HepG2 (cell line): ENCODE data around the gene KCNJ6. TPM values are rescaled to one million over a fixed set of nuclear protein-coding genes. Genes with fewer than 3 reads are reported as not detected.
A peak's percentile ranks its signal among the peaks of the same experiment; 100 is the strongest.

Source experiments
- ATAC-seq: fragments of 200-7000 bp; cut with Tn5 transposase; 3 replicates; pipeline ENCODE4 v1.9.1; 2020; ENCODE audit warnings: mild to moderate bottlenecking, moderate library complexity
- BruUV-seq: library from RNA; stranded (reverse); fragments of 400-500 nt; replicated peaks from 2 replicates; lab custom pipeline; 2021; lab: Mats Ljungman, UMichigan
- CTCF ChIA-PET: fragments of 300-600 bp; formaldehyde crosslinking; extraction: SDS; loops from one replicate; lab custom pipeline; 2021; ENCODE audit warnings: low total read pairs, inconsistent platforms, low intra/inter-chr PET ratio; lab: Yijun Ruan, JAX
- POLR2A ChIA-PET: fragments of 350-600 bp; sonication (Branson Sonifier 250); formaldehyde crosslinking; loops from one replicate; lab custom pipeline; 2020; ENCODE audit warnings: antibody characterized with exemption, inconsistent platforms; lab: Yijun Ruan, JAX
- DNase-seq: peaks from one replicate; pipeline ENCODE4 v3.0.0-alpha.2; 2015; ENCODE audit warnings: low spot score
- FAIRE-seq: peaks from 3 replicates; lab custom pipeline; 2011; peaks lifted over from hg19 to GRCh38; lab: Jason Lieb, UNC
- H2AFZ ChIP-seq: one replicate; pipeline ENCODE4 v1.6.1; 2011; ENCODE audit warnings: low read length, inconsistent platforms
- H3K27ac ChIP-seq: fragments of 300-600 bp; 3 replicates; pipeline ENCODE4 v1.8.0; 2011; ENCODE audit warnings: mixed run types, mild to moderate bottlenecking, mixed read lengths, low read length, inconsistent platforms; ENCODE audit not compliant: insufficient read depth; ENCODE audit errors: extremely low read length
- H3K27me3 ChIP-seq, 2 experiments: fragments of 200-600 bp in 1 of 2; 2 replicates in 1 of 2; 3 replicates in 1 of 2; pipeline versions ENCODE4 v1.6.0 to v1.8.0; 2011; ENCODE audit warnings: low read length in 2 of 2, mild to moderate bottlenecking in 2 of 2, moderate library complexity in 2 of 2, inconsistent platforms in 1 of 2; ENCODE audit not compliant: insufficient read depth in 2 of 2, control insufficient read depth in 1 of 2
- H3K36me3 ChIP-seq, 2 experiments: fragments of 200-600 bp in 1 of 2; replicated peaks in 1 of 2; 2 replicates in 1 of 2; 3 replicates in 1 of 2; pipeline versions ENCODE4 v1.5.1 to v1.8.0; 2011; ENCODE audit warnings: low read length in 2 of 2, inconsistent platforms in 1 of 2; ENCODE audit not compliant: insufficient read depth in 2 of 2, control insufficient read depth in 1 of 2
- H3K4me1 ChIP-seq: 2 replicates; pipeline ENCODE4 v1.5.1; 2012; ENCODE audit warnings: low read length, inconsistent platforms; ENCODE audit not compliant: insufficient read depth
- H3K4me2 ChIP-seq: 2 replicates; pipeline ENCODE4 v1.6.0; 2011; ENCODE audit warnings: low read depth, low read length, inconsistent platforms
- H3K4me3 ChIP-seq, 3 experiments: fragments of 200-600 bp in 1 of 3; sonication (generic), shearing (Covaris generic) in 1 of 3; replicated peaks in 1 of 3; 2 replicates each; pipeline ENCODE4 v1.5.1; 2011 to 2016; ENCODE audit warnings: low read length in 3 of 3, inconsistent platforms in 2 of 3, low read depth in 2 of 3, mild to moderate bottlenecking in 2 of 3, control low read depth in 1 of 3, mixed read lengths in 1 of 3; ENCODE audit not compliant: insufficient read depth in 1 of 3
- H3K79me2 ChIP-seq: one replicate; pipeline ENCODE4 v1.6.1; 2011; ENCODE audit warnings: low read length, inconsistent platforms; ENCODE audit not compliant: insufficient read depth
- H3K9ac ChIP-seq: 2 replicates; pipeline ENCODE4 v1.6.0; 2011; ENCODE audit warnings: mild to moderate bottlenecking, low read depth, low read length, inconsistent platforms; ENCODE audit not compliant: insufficient read depth
- H3K9me3 ChIP-seq: 2 replicates; pipeline ENCODE4 v1.5.1; 2012; ENCODE audit warnings: mild to moderate bottlenecking, low read length
- H4K20me1 ChIP-seq: 2 replicates; pipeline ENCODE4 v1.6.0; 2011; ENCODE audit warnings: inconsistent platforms, mild to moderate bottlenecking, low read length, moderate library complexity; ENCODE audit not compliant: insufficient read depth
- HOXD1 ChIP-seq: sonication (generic); formaldehyde crosslinking; IDR thresholded peaks from 2 replicates; pipeline ENCODE4 v1.5.0; 2020; ENCODE audit warnings: missing genetic modification reagents
- MED13 ChIP-seq: sonication (generic); formaldehyde crosslinking; IDR thresholded peaks from 2 replicates; pipeline ENCODE4 v1.5.0; 2020; ENCODE audit warnings: missing genetic modification reagents
- MIXL1 ChIP-seq: IDR thresholded peaks from 2 replicates; pipeline ENCODE4 v1.6.1; 2016
- TFDP2 ChIP-seq: sonication (generic); formaldehyde crosslinking; IDR thresholded peaks from 2 replicates; pipeline ENCODE4 v1.4.0; 2020; ENCODE audit warnings: missing genetic modification reagents
- ZNF33A ChIP-seq: sonication (generic); formaldehyde crosslinking; IDR thresholded peaks from 2 replicates; pipeline ENCODE4 v1.5.1; 2020; ENCODE audit warnings: missing genetic modification reagents, mild to moderate bottlenecking, moderate library complexity, borderline replicate concordance
- ZNF382 ChIP-seq: sonication (generic); formaldehyde crosslinking; IDR thresholded peaks from 2 replicates; pipeline ENCODE4 v1.5.0; 2020; ENCODE audit warnings: missing genetic modification reagents, mild to moderate bottlenecking, borderline replicate concordance
- ZNF484 ChIP-seq: sonication (generic); formaldehyde crosslinking; IDR thresholded peaks from 2 replicates; pipeline ENCODE4 v1.5.1; 2020; ENCODE audit warnings: mild to moderate bottlenecking, low read depth, missing genetic modification reagents, borderline replicate concordance
- ZNF7 ChIP-seq: IDR thresholded peaks from 2 replicates; pipeline ENCODE4 v1.6.1; 2016; ENCODE audit warnings: missing biosample characterization, missing genetic modification reagents
- ZXDC ChIP-seq: sonication (generic); formaldehyde crosslinking; IDR thresholded peaks from 2 replicates; pipeline ENCODE4 v1.5.0; 2020; ENCODE audit warnings: mild to moderate bottlenecking, missing genetic modification reagents
- WGBS: methylation state at CpG from one replicate; pipeline ENCODE4 v1.1.6; 2017; ENCODE audit warnings: low lambda C conversion rate; 5-methylcytosine and 5-hydroxymethylcytosine counted together
- in situ Hi-C: cut with HindIII; loops from 2 replicates; pipeline ENCODE4 v1.10.0; 2017; ENCODE audit warnings: low pct_unique_long_range_greater_than_20kb; ENCODE audit not compliant: extremely low pct_ligation_motif_present
- intact Hi-C: fragments of 100-400 bp; cut with micrococcal nuclease; formaldehyde crosslinking; loops from one replicate; pipeline ENCODE4 v1.10.0; 2022; ENCODE audit not compliant: unreplicated experiment
- polyA plus RNA-seq, 8 experiments: library from polyadenylated mRNA; depleted of rRNA in 3 of 8; stranded (reverse) in 7 of 8; unstranded in 1 of 8; fragments of >200 nt; fragmentation: Illumina TruSeq in 4 of 8; extraction: Trizol in 4 of 8; gene quantifications; 2 replicates each; pipeline versions ENCODE4 v1.2.1 to v1.2.3, GENCODE V29; 2011 to 2016; ENCODE audit warnings: low read depth in 4 of 8, missing spikeins in 1 of 8, mixed read lengths in 1 of 8; ENCODE audit not compliant: insufficient read depth in 1 of 8
- total RNA-seq, 5 experiments: library from RNA; depleted of rRNA; stranded (reverse); fragments of >200 nt; fragmentation: Illumina TruSeq; extraction: Trizol; gene quantifications; 2 replicates each; pipeline ENCODE4 v1.2.3, GENCODE V29; 2016; ENCODE audit warnings: low read depth in 1 of 5

The KCNJ6 gene
- total and polyA plus RNA-seq, 2 of the 13 experiments (the other 11 are each of a cell fraction or from before 2014, with no cell fraction given), result not detected

GRCh38 chr21:37804001-37804400, 112.3 kb downstream of the KCNJ6 start:
- H3K4me3 ChIP-seq, result no peak overlapping the region
- TF ChIP-seq ZNF7 (CRISPR knock-in tag) (0 out of 2 replicates have a peak, but pooled peaks have one; percentile 18), ZXDC (CRISPR knock-in tag) (no peak)
- DNase-seq, result no peak
- no peak for ATAC-seq
- H3K9me3 ChIP-seq, result no peaks in the 10 kb centered on the region
- intact Hi-C loops (no loop called here), in situ Hi-C loops (no loop called here)
- H3K79me2 ChIP-seq, result no peaks in the 10 kb centered on the region
- no peaks in the 10 kb centered on the region for H3K36me3 ChIP-seq
- no peak overlapping the region for H3K27ac ChIP-seq
- H3K27me3 ChIP-seq, result no peaks in the 10 kb centered on the region; a peak in 1 of 5 replicates
- ChIA-PET POLR2A (no interaction called here), CTCF (no interaction called here)
- no peak overlapping the region for H3K4me2 ChIP-seq
- WGBS, result 5% methylated on average over 1 of the region's 1 CpG
- no TSS peak for BruUV-seq
- no peaks in the 10 kb centered on the region for H3K4me1 ChIP-seq
- FAIRE-seq, result no peak
- no peaks in the 10 kb centered on the region for H4K20me1 ChIP-seq
- H3K9ac ChIP-seq, result no peak overlapping the region
- H2AFZ ChIP-seq, result no peak overlapping the region

GRCh38 chr21:37803101-37803651, 113.1 kb downstream of the KCNJ6 start:
- Histone ChIP-seq H2AFZ (no peak overlapping the region), H3K4me3 (no peak overlapping the region), H3K4me1 (no peaks in the 10 kb centered on the region), H3K27me3 (no peaks in the 10 kb centered on the region; a peak in 2 of 5 replicates), H3K4me2 (no peak overlapping the region), H4K20me1 (no peaks in the 10 kb centered on the region), H3K9ac (no peak overlapping the region), H3K27ac (no peak overlapping the region), H3K79me2 (no peaks in the 10 kb centered on the region), H3K9me3 (no peaks in the 10 kb centered on the region), H3K36me3 (no peaks in the 10 kb centered on the region)
- no TSS peak for BruUV-seq
- 20% methylated on average over 8 of the region's 8 CpGs for WGBS
- intact Hi-C loops, result no loop called here
- ATAC-seq, result no peak
- in situ Hi-C loops, result no loop called here
- DNase-seq, result no peak
- ChIA-PET CTCF (no interaction called here), POLR2A (no interaction called here)
- FAIRE-seq, result no peak
- TF ChIP-seq MED13 (CRISPR knock-in tag) (no peak), HOXD1 (CRISPR knock-in tag) (no peak), MIXL1 (CRISPR knock-in tag) (no peak), ZNF33A (no peak), ZNF484 (CRISPR knock-in tag) (no peak), TFDP2 (CRISPR knock-in tag) (no peak), ZNF382 (CRISPR knock-in tag) (no peak)
